GM08714 (cell line): Measurements from ENCODE around the gene PDE4B.

Source experiments
- H3K4me3 ChIP-seq: fragments of 200-500 bp; sonication (Bioruptor generic); 2 replicates; pipeline ENCODE4 v1.5.1; 2014; ENCODE audit warnings: mild to moderate bottlenecking, low read length, inconsistent platforms
- ZNF274 ChIP-seq: IDR thresholded peaks from 2 replicates; pipeline ENCODE4 v1.6.1; 2012; ENCODE audit warnings: mild to moderate bottlenecking, low read depth, low read length

Gene PDE4B

GRCh38 chr1:66143651-66144050 lies 351.0 kb downstream of the PDE4B start:
- H3K4me3 ChIP-seq: no peak overlapping the region
- TF ChIP-seq ZNF274: no peak

- H3K4me3 ChIP-seq: no peak overlapping the region
Measured at GRCh38 chr1:66147226-66147835, 354.6 kb downstream of the PDE4B start.

GRCh38 chr1:66152034-66152433 lies 359.3 kb downstream of the PDE4B start:
- no peak for TF ChIP-seq ZNF274
- H3K4me3 ChIP-seq: no peak overlapping the region

More at GRCh38 chr1:66147226-66147835, 354.6 kb downstream of the PDE4B start:
- no peak for TF ChIP-seq ZNF274

- TF ChIP-seq ZNF274: no peak
- no peak overlapping the region for H3K4me3 ChIP-seq
Measured at GRCh38 chr1:66154394-66154793, 361.7 kb downstream of the PDE4B start.

DNA sequence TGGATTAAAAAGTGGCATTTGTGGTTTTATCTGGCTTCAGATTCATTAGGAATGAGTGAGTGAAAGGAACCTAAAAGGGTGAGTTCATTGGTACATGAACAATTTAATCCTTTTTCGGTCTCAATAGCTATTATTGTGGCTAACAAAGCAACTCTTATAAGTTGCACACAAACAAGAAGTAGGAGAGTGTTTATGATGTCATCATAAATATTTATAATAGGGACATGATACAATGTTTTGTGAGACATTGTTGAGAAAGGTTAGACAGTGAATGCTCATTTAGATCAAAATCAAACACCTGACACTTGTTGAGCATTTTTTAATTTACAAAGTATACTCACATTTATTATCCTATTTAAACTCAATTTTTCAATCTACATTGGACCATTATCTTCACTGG lies 363.4 kb downstream of the PDE4B start:
- no peak for TF ChIP-seq ZNF274
- H3K4me3 ChIP-seq: no peak overlapping the region

DNA sequence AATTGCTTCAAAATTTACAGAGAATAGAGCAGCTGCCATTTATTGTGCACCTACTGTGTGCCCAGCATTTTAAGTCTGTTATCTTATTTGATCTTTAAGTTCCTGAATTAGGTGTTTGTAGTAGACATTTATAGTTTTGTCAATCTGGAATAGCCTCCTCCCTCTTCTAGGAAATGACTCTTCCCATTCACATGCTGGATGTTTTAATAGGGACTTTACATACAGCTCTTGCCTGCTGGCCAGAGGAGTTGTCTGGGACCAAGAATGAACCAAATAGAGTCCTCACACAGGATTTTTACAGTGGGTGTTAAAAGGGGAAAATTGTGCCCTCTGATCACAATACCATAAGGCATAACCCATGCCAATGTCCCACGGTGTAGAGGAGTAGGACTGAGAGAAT lies 367.1 kb downstream of the PDE4B start:
- TF ChIP-seq ZNF274: no peak
- no peak overlapping the region for H3K4me3 ChIP-seq

GRCh38 chr1:66160719-66161118 lies 368.0 kb downstream of the PDE4B start:
- H3K4me3 ChIP-seq: no peak overlapping the region
- TF ChIP-seq ZNF274: no peak

- H3K4me3 ChIP-seq: no peak overlapping the region
- no peak for TF ChIP-seq ZNF274
Measured at GRCh38 chr1:66166753-66167152, 374.1 kb downstream of the PDE4B start.

- H3K4me3 ChIP-seq: no peak overlapping the region
- TF ChIP-seq ZNF274: no peak
Measured at GRCh38 chr1:66167267-66167666, 374.6 kb downstream of the PDE4B start.

- H3K4me3 ChIP-seq: no peak overlapping the region
- no peak for TF ChIP-seq ZNF274
Measured at GRCh38 chr1:66168467-66168887, 375.8 kb downstream of the PDE4B start.

- no peak for TF ChIP-seq ZNF274
- no peak overlapping the region for H3K4me3 ChIP-seq
Measured at GRCh38 chr1:66168948-66169671, 376.4 kb downstream of the PDE4B start.

DNA sequence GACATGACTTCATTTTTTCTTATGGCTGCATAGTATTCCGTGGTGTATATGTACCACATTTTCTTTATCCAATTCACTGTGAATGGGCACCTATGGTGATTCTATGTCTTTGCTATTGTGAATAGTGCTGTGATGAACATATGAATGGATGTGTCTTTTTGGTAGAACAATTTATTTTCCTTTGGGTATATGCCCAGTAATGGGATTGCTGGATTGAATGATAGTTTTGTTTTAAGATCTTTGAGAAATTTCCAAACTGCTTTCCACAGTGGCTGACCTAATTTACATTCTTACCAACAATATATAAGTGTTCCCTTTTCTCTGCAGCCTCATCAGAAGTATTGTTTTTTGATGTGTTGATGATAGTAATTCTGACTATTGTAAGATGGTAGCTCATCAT lies 379.6 kb downstream of the PDE4B start:
- no peak for TF ChIP-seq ZNF274
- H3K4me3 ChIP-seq: no peak overlapping the region

DNA sequence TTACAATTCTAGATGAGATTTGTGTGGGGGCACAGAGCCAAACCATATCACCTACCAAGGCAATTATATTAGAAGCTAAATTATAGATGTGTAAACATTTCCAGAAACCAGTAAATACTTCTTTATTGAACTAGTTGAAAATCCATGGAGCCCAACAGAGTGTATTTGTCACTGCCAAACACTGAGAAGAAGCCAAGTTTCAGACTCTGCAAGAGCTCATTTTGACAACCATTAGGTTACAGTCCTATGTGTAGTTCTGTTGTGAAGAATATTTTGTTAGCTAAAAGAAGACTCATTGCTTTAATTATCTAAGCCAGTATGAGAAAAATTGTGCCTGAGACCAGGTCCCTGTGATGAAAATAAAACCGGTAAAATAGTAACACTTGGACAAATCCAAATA lies 382.4 kb downstream of the PDE4B start:
- no peak for TF ChIP-seq ZNF274
- H3K4me3 ChIP-seq: no peak overlapping the region

DNA sequence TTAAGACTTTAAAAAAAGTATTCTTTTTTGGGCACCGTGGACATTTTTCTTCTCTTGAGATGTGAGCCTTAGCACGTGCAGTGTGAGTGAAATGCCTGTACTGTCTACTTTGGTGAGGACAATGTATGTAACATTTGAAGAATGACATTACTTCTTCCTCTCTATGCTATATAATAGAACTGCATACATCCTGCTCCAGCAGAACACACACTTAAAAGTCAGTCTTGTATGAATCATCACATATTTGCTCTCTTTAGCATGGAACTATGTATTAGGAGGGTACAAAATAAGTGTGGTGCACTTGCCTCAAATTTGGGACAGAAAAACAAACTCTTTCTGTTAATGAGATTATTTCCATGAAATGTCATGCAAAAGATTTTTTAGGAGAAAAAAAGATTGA lies 382.9 kb downstream of the PDE4B start:
- no peak overlapping the region for H3K4me3 ChIP-seq
- TF ChIP-seq ZNF274: no peak

DNA sequence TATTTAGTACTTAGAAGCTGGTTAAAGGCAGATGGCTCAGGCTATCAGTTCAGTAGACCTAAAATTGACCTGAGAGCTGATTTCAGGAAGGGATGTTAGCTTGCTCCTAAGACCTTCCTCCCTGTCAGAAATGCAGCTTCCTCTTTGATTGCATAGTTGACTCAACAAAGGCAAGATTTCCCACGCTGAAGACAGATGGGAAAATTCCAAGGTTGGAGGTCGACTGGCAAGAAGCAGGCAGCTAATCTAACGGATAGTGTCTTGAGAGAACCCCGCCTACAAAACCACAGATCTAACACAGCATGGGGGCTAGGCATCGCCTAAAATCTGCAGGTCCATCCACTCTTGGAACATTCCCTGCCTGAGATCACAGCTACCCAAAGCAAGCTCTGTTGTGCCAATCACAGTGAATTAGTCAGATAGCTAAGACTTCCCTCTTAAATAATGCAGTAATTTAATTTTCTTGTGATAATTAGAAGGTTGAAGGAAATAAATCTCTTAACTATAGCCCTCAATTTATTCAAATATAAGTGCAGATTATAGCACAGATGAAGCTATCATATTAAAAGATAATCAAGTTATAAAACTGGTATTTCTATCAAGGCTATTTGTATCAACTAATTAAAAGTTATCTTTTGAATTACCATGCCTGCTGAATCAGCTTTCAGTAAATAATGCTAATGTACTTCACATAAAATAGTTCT lies 383.5 kb downstream of the PDE4B start:
- no peak for TF ChIP-seq ZNF274
- no peak overlapping the region for H3K4me3 ChIP-seq
